Smooth muscle cell (in vitro differentiated cells): ENCODE results near the gene PER2. TPM values are rescaled to one million over a fixed set of nuclear protein-coding genes. Genes with fewer than 3 reads are reported as not detected.
"Not testable (repeated sequence)": the region's sequence is repeated elsewhere in the genome, so short reads cannot be mapped to it uniquely, and the experiment has no call there.

ENCODE experiments used
- DNase-seq: peaks from one replicate; lab custom pipeline; 2025; ENCODE audit not compliant: unreplicated experiment; lab: John Stamatoyannopoulos, UW
- H2AFZ ChIP-seq: fragments of 200-600 bp; sonication (generic); 2 replicates; pipeline ENCODE4 v1.6.0; 2016; ENCODE audit warnings: antibody characterized with exemption, low read depth, mild to moderate bottlenecking
- H3F3A ChIP-seq: fragments of 200-600 bp; sonication (generic); 2 replicates; pipeline ENCODE4 v1.6.0; 2017; ENCODE audit warnings: antibody characterized with exemption, low read depth
- H3K27ac ChIP-seq: fragments of 200-600 bp; sonication (generic); 2 replicates; pipeline ENCODE4 v1.5.1; 2016; ENCODE audit warnings: low read depth, mild to moderate bottlenecking
- H3K27me3 ChIP-seq: fragments of 200-600 bp; sonication (generic); 2 replicates; pipeline ENCODE4 v1.6.1; 2016; ENCODE audit warnings: low read depth, mild to moderate bottlenecking
- H3K36me3 ChIP-seq: fragments of 200-600 bp; sonication (generic); 2 replicates; pipeline ENCODE4 v1.5.1; 2016; ENCODE audit warnings: low read depth
- H3K4me1 ChIP-seq: fragments of 200-600 bp; sonication (generic); 2 replicates; pipeline ENCODE4 v1.5.1; 2016; ENCODE audit warnings: low read depth
- H3K4me2 ChIP-seq: fragments of 200-600 bp; sonication (generic); 2 replicates; pipeline ENCODE4 v1.6.0; 2016; ENCODE audit warnings: mild to moderate bottlenecking
- H3K4me3 ChIP-seq: fragments of 200-600 bp; sonication (generic); 2 replicates; pipeline ENCODE4 v1.5.1; 2016; ENCODE audit warnings: mild to moderate bottlenecking
- H3K79me2 ChIP-seq: fragments of 200-600 bp; sonication (generic); 2 replicates; pipeline ENCODE4 v1.6.0; 2016; ENCODE audit warnings: low read depth, mild to moderate bottlenecking
- H3K9ac ChIP-seq: fragments of 200-600 bp; sonication (generic); 2 replicates; pipeline ENCODE4 v1.6.0; 2016; ENCODE audit warnings: low read depth
- H3K9me3 ChIP-seq: fragments of 200-600 bp; sonication (generic); replicated peaks from 2 replicates; pipeline ENCODE4 v1.5.1; 2016; ENCODE audit warnings: low read depth
- H4K20me1 ChIP-seq: fragments of 200-600 bp; sonication (generic); 2 replicates; pipeline ENCODE4 v1.6.0; 2016; ENCODE audit warnings: low read depth
- WGBS: methylation state at CpG from one replicate; pipeline ENCODE4 v1.1.7; 2016; ENCODE audit warnings: low lambda C conversion rate; 5-methylcytosine and 5-hydroxymethylcytosine counted together
- polyA plus RNA-seq: library from polyadenylated mRNA; unstranded; fragments of >200 nt; fragmentation: Nextera tagmentation; extraction: Ambion mirVana; gene quantifications from 2 replicates; pipeline ENCODE4 v1.2.1, GENCODE V29; 2016
- total RNA-seq: library from RNA; depleted of rRNA; stranded (reverse); fragments of >200 nt; gene quantifications from 2 replicates; pipeline ENCODE4 v1.2.3, GENCODE V29; 2014
- TF ChIP-seq, protein P1 (sequence below): fragments of 200-600 bp; sonication (generic); IDR thresholded peaks from 2 replicates; pipeline ENCODE4 v1.5.1; 2017; ENCODE audit warnings: borderline replicate concordance, mild to moderate bottlenecking, antibody characterized with exemption; ENCODE audit not compliant: insufficient read depth, poor library complexity, severe bottlenecking

Gene PER2
- total and polyA plus RNA-seq, 2 experiments from 2014 or later, result 3.5 to 9.7 TPM

- Histone ChIP-seq H3K4me2 (no peak overlapping the region), H3K4me3 (no peak overlapping the region), H3K27me3 (no peaks in the 10 kb centered on the region), H2AFZ (no peak overlapping the region), H3K27ac (no peak overlapping the region), H4K20me1 (peaks cover 68% of the 10 kb centered on the region), H3K4me1 (no peaks in the 10 kb centered on the region), H3K9ac (no peak overlapping the region), H3K9me3 (no peaks in the 10 kb centered on the region), H3F3A (no peaks in the 10 kb centered on the region), H3K36me3 (no peaks in the 10 kb centered on the region), H3K79me2 (no peaks in the 10 kb centered on the region)
- DNase-seq, result no peak
- TF ChIP-seq, protein P1, sequence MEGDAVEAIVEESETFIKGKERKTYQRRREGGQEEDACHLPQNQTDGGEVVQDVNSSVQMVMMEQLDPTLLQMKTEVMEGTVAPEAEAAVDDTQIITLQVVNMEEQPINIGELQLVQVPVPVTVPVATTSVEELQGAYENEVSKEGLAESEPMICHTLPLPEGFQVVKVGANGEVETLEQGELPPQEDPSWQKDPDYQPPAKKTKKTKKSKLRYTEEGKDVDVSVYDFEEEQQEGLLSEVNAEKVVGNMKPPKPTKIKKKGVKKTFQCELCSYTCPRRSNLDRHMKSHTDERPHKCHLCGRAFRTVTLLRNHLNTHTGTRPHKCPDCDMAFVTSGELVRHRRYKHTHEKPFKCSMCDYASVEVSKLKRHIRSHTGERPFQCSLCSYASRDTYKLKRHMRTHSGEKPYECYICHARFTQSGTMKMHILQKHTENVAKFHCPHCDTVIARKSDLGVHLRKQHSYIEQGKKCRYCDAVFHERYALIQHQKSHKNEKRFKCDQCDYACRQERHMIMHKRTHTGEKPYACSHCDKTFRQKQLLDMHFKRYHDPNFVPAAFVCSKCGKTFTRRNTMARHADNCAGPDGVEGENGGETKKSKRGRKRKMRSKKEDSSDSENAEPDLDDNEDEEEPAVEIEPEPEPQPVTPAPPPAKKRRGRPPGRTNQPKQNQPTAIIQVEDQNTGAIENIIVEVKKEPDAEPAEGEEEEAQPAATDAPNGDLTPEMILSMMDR, result no peak
- WGBS, result 50% methylated on average over 2 of the region's 2 CpGs
Measured at GRCh38 chr2:238336151-238336550, 47.7 kb upstream of the PER2 start.

DNA sequence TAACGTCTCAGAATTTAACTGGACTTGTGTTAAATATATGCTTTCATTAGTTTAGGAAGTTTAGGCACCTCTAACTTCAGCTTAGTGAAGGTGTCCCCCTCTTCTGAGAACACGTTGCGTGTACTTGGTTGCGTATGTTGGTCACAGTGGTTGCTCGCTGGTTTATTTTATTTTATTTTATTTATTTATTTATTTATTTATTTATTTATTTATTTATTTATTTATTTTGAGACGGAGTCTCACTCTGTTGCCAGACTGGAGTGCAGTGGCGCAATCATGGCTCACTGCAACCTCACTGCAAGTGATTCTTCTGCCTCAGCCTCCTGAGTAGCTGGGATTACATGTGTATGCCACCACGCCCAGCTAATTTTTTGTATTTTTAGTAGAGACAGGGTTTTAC, 47.2 kb upstream of the PER2 start:
- not testable (repeated sequence) for H3F3A ChIP-seq, H3K79me2 ChIP-seq, H3K9ac ChIP-seq, H3K36me3 ChIP-seq, H3K9me3 ChIP-seq, H3K4me2 ChIP-seq, H3K4me1 ChIP-seq, DNase-seq, H2AFZ ChIP-seq, H3K27me3 ChIP-seq, H3K27ac ChIP-seq, H3K4me3 ChIP-seq
- WGBS, result 92% methylated on average over 8 of the region's 8 CpGs
- H4K20me1 ChIP-seq, result peaks cover 73% of the 10 kb centered on the region

DNA sequence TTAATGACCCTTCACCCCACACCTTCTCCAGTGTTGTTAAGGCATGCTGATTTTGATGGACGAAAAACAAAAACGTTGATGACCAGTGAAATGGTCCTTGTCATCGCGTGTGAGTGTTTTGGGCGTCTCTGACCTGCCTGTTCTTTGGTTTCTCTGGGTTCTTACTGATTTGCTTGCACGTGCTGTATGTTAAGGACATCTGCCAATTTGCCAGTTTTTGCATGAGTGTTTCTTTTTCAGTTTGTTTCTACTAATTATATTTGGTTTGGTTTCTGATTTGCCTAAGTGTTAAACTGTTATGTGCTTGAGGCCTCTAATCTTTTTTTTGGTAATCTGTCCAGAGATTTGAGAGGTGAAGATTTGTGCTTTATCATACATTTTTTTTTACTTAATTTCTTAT, 46.5 kb upstream of the PER2 start:
- H3K79me2 ChIP-seq, result no peaks in the 10 kb centered on the region
- no peak overlapping the region for H2AFZ ChIP-seq
- H3K9ac ChIP-seq, result no peak overlapping the region
- no peak for DNase-seq
- no peaks in the 10 kb centered on the region for H3K9me3 ChIP-seq
- no peaks in the 10 kb centered on the region for H3K4me1 ChIP-seq
- H3F3A ChIP-seq, result no peaks in the 10 kb centered on the region
- H4K20me1 ChIP-seq, result peaks cover 76% of the 10 kb centered on the region
- TF ChIP-seq, protein P1, result no peak
- no peak overlapping the region for H3K4me3 ChIP-seq
- no peaks in the 10 kb centered on the region for H3K27me3 ChIP-seq
- no peak overlapping the region for H3K27ac ChIP-seq
- H3K36me3 ChIP-seq, result no peaks in the 10 kb centered on the region
- H3K4me2 ChIP-seq, result no peak overlapping the region
- 94% methylated on average over 6 of the region's 6 CpGs for WGBS

DNA sequence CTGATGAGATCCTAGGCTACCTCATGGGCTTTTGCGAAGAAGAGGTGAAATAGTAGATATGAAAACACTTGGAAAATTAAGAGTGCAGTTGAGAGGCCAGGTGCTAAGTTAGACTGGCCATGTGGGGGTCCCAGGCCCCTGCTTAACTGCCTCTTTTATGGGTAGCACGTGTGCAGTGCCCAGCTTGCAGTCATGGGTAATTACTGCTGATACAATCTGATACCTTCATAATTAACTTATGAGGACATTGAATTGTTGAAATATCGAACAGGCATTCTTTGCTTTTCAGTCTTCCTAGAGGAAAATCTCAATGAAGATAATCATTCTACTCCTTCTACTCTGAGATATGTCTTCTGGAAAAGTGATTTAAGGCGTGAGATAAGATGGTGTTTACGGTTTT, 43.5 kb upstream of the PER2 start:
- H4K20me1 ChIP-seq, result peaks cover 63% of the 10 kb centered on the region
- no peaks in the 10 kb centered on the region for H3K9me3 ChIP-seq
- H3K36me3 ChIP-seq, result no peaks in the 10 kb centered on the region
- H3K4me2 ChIP-seq, result no peak overlapping the region
- no peaks in the 10 kb centered on the region for H3K27me3 ChIP-seq
- no peaks in the 10 kb centered on the region for H3K4me1 ChIP-seq
- no peak overlapping the region for H2AFZ ChIP-seq
- H3K4me3 ChIP-seq, result no peak overlapping the region
- 89% methylated on average over 5 of the region's 5 CpGs for WGBS
- no peaks in the 10 kb centered on the region for H3F3A ChIP-seq
- TF ChIP-seq, protein P1, result no peak
- no peaks in the 10 kb centered on the region for H3K79me2 ChIP-seq
- DNase-seq, result no peak
- H3K27ac ChIP-seq, result no peak overlapping the region
- no peak overlapping the region for H3K9ac ChIP-seq
